Left renal pelvis (tissue), 4 donors: ENCODE results near the gene IL1RL2. TPM values are rescaled to one million over a fixed set of nuclear protein-coding genes. Genes with fewer than 3 reads are reported as not detected.

Experiments
- DNase-seq, 4 donors: peaks; one replicate each; pipeline ENCODE4 v3.0.0-alpha.2; 2013; ENCODE audit warnings: low read depth in 4 of 4, low spot score in 3 of 4
- polyA plus RNA-seq, 4 donors: library from polyadenylated mRNA; unstranded; fragments of 120-200 nt; gene quantifications; one replicate each; pipeline ENCODE4 v1.2.1, GENCODE V29; 2013; ENCODE audit not compliant: insufficient read length in 4 of 4

IL1RL2 gene
- polyA plus RNA-seq, 4 donors, result 0.37 to 1.2 (median 1.1) TPM

DNA sequence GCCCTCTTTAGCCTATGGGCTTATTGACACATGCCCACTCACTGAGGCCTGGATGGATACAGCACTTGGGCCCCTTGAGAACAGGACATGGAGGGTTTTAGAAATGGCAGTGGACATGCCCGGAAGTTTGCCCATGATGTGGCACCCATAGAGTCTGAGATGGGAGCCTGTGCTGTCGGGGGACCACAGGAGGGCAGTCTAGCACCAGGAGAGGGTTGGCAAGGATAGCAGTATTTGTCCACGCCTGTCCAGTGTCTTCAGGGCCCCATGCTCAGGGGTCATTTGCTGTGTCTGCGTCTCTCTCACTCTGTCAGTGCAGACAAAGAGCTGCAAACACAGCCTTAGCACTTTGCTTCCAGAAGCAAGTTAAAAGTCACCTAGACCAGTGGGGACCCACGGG, 48.7 kb downstream of the IL1RL2 start:
- no peak for DNase-seq

DNA sequence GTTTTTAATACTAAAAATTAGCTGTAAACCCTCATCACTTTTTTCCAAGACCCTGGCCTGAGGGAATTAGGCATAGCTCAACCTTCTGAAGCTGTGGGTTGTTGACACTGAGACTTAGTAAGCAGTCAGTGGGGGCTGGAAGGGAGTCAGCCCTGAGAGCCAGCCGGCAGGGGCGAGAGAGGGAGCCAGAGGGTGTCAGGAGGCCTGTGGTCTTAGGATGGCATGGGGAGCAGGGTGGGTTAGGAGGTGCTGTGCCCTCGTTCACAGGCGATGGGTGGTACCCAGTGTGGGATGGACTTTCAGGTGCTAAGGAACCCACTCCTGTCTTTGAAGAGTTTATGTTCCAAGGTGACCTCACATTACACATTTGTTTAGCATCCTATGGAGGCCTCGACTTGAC, 49.3 kb downstream of the IL1RL2 start:
- no peak for DNase-seq

DNA sequence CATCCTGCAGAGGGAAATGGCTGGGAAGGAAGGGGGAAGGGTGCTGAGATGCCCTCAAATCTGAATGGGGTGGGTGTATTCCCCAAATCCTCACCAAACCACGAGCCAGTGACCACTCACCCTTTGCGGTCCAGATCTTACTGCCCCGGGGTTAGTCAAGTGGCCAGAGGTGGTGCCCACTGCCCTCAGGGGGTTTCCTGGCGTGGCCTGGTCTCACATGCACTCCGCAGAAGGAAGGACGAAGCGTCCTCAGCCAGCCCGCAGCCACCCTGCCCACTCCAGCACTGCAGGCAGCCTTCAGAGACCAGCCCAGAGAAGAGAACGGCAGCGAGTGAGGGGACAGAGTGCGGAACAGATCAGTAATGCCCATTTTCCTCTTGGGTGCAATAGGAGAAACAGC, 50.4 kb downstream of the IL1RL2 start:
- no peak for DNase-seq

- DNase-seq, result no peak
Measured at GRCh38 chr2:102238039-102238756, 51.4 kb downstream of the IL1RL2 start.

GRCh38 chr2:102238778-102239177, 52.0 kb downstream of the IL1RL2 start:
- DNase-seq, result no peak

- DNase-seq, result no peak
Measured at GRCh38 chr2:102239344-102239743, 52.5 kb downstream of the IL1RL2 start.

GRCh38 chr2:102240640-102241370, 54.0 kb downstream of the IL1RL2 start:
- DNase-seq, result peak; percentile 66 to 82 (median 74)

- DNase-seq, result no peak
Measured at GRCh38 chr2:102241616-102242305, 54.9 kb downstream of the IL1RL2 start.

- DNase-seq, result no peak
Measured at GRCh38 chr2:102245266-102246151, 58.7 kb downstream of the IL1RL2 start.

DNA sequence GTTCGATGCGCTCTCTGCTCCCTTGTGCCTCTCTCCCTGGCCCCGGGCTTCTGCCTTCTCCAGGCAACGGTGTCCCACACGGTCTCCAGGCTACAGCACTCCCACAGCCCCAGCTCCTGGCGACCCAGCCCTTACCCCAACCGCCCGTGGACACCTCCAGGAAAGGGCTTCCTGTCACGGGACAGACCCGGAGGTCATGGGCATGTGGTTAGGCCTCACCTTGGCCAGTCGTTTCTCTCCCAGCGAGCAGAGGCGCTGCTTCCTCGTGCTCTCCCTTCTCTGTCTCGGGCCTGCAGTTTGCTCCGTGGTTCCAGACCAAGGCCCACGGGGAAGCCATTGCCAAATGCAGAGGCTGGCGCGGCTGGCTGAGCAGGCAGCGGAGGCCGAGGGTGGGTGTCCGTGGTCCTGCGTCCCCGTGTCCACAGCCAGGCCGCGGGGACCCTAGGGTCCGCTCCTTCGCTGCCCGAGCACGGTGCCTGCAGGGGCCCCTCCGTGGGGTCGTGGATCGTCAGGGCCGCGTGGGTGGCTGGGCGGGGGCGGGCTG, 63.5 kb downstream of the IL1RL2 start:
- DNase-seq, result no peak

GRCh38 chr2:102251042-102251848, 64.4 kb downstream of the IL1RL2 start:
- DNase-seq, result no peak

DNA sequence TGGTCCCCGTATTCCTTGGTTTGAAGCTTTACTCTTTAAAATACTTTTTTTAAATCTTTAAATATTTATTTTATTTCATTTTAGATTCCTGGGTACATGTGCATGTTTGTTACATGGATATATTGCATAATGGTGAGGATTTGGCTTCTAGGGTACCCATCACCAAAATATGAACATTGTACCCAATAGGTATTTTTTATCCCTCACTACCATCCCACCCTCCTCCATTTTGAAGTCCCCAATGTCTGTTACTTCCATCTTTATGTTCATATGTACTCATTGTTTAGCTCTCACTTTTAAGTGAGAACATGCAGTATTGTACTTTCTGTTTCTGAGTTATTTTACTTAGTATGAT, 65.0 kb downstream of the IL1RL2 start:
- DNase-seq, result no peak

- DNase-seq, result no peak
Measured at GRCh38 chr2:102252236-102252635, 65.4 kb downstream of the IL1RL2 start.

DNA sequence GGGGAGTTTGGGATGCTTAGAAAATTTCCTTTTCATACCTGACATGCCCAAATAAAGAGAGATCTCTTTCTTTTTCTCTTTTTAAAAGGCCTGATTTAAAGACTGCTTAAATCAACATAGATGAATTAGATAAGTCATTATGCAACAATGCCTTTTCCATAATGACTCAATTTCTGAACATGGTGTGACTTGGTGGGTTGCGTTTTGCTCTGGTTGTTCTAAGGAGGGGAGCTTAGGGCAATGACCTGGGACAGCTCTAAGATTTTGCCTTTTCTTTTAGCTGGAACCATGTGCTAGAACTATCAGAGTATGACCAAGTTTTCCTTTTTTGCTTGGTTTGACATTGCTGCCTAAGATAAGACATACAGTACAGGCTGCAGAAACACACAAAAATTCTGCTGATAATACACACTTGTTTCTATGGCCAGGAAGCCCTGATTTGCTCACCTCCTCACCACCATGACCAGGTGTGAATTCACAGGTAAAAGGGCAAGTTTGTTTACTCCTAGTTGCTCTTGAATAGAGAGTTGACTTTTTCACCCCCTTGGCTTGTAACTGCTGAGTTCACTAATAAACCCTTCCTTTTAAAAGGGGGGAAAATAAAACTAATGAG, 66.4 kb downstream of the IL1RL2 start:
- no peak for DNase-seq

GRCh38 chr2:102253753-102254150, 66.9 kb downstream of the IL1RL2 start:
- no peak for DNase-seq

GRCh38 chr2:102256276-102256675, 69.5 kb downstream of the IL1RL2 start:
- no peak for DNase-seq

DNA sequence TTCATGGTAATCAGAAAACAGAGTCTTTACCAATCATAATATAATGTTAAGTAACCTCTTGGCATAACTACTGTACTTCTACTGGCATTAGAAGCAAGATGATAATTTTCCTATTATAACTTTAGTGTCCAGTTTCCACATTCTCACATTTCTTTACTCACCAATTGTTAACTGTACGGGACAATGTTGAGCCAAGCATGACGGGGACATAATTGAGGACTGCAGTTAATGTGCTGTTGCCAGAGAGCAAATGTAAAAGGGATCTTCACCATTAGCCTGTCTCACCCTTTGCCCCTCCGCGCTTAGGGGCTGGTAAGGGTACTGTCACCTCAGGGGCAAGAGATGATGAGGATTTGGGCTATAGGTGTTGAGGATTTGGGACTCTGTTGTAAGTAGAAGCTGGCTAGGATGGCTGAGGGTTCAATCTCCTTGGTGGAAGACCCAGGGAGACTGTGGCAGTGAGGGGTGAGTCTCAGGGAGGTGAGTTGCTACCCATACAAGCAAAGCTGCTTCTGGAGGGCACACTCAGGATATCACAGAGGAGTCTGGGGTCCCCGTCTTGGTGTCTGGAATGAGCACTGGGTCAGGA, 70.1 kb downstream of the IL1RL2 start:
- no peak for DNase-seq

GRCh38 chr2:102258025-102258385, 71.2 kb downstream of the IL1RL2 start:
- no peak for DNase-seq
